Body of pancreas (tissue), 4 donors: Measurements from ENCODE around the gene OSTM1. TPM values are rescaled to one million over a fixed set of nuclear protein-coding genes. Genes with fewer than 3 reads are reported as not detected.
"Not testable (repeated sequence)": the region's sequence is repeated elsewhere in the genome, so short reads cannot be mapped to it uniquely, and the experiment has no call there.

Source experiments
- ATAC-seq: fragments of 150-250 bp; one replicate; pipeline ENCODE4 v1.9.1; 2016
- DNase-seq, 4 donors: peaks; one replicate each; pipeline ENCODE4 v3.0.0-alpha.2; 2019
- H3K27ac ChIP-seq, 4 donors: fragments of 200-600 bp; sonication (generic); 1 replicate in 3 of 4; 2 replicates in 1 of 4; pipeline versions ENCODE4 v1.5.1 to v1.6.1; 2016 to 2019; ENCODE audit warnings: mild to moderate bottlenecking in 1 of 4, mixed read lengths in 1 of 4, moderate library complexity in 1 of 4
- H3K27me3 ChIP-seq, 2 donors: fragments of 200-600 bp; sonication (generic); one replicate each; pipeline ENCODE4 v1.6.0; 2016; ENCODE audit warnings: mild to moderate bottlenecking in 1 of 2
- H3K36me3 ChIP-seq, 2 donors: fragments of 200-600 bp; sonication (generic); replicated peaks in 1 of 2; 2 replicates each; pipeline ENCODE4 v1.5.1; 2016; ENCODE audit warnings: low read depth in 2 of 2; ENCODE audit not compliant: insufficient read depth in 1 of 2
- H3K4me1 ChIP-seq: fragments of 200-600 bp; sonication (generic); one replicate; pipeline ENCODE4 v1.6.0; 2016
- H3K4me3 ChIP-seq, 2 donors: fragments of 200-600 bp; sonication (generic); 1 replicate in 1 of 2; 2 replicates in 1 of 2; pipeline ENCODE4 v1.5.1; 2016 to 2019
- H3K9me3 ChIP-seq, 3 donors: fragments of 200-600 bp; sonication (generic); 1 replicate in 2 of 3; 2 replicates in 1 of 3; pipeline ENCODE4 v1.5.1; 2016
- CTCF ChIP-seq, 7 experiments: fragments of 450-650 bp in 4 of 7; fragments of 200-600 bp in 3 of 7; sonication (generic) in 3 of 7; IDR thresholded peaks; one replicate each; pipeline ENCODE4 v1.5.1; 2016 to 2019; ENCODE audit warnings: antibody characterized with exemption in 7 of 7
- POLR2A ChIP-seq, 3 donors: fragments of 450-650 bp; IDR thresholded peaks; one replicate each; pipeline ENCODE4 v1.6.1; 2016; ENCODE audit warnings: antibody characterized with exemption in 3 of 3, mild to moderate bottlenecking in 2 of 3
- WGBS, 2 donors: methylation state at CpG; one replicate each; pipeline ENCODE4 v1.1.5; 2017; 5-methylcytosine and 5-hydroxymethylcytosine counted together
- intact Hi-C: fragments of 100-400 bp; cut with DNase I; formaldehyde crosslinking; loops from one replicate; pipeline ENCODE4 v1.15.1; 2023
- total RNA-seq, 2 donors: library from RNA; depleted of rRNA; stranded (reverse); fragments of >200 nt; gene quantifications; one replicate each; pipeline ENCODE4 v1.1.0, GENCODE V29; 2016

The OSTM1 gene
- total RNA-seq, 2 donors from 2014 or later, result 26.0 to 35.0 TPM

GRCh38 chr6:108002365-108003221, 71.9 kb downstream of the OSTM1 start:
- H3K27ac ChIP-seq, result peak overlapping the region; percentile 87 to 91 (median 88)
- H3K9me3 ChIP-seq, result no peaks in the 10 kb centered on the region
- peaks cover 31% of the 10 kb centered on the region for H3K4me1 ChIP-seq
- no peaks in the 10 kb centered on the region for H3K27me3 ChIP-seq
- H3K36me3 ChIP-seq, result no peaks in the 10 kb centered on the region
- ATAC-seq (peak; percentile 87), DNase-seq (peak; percentile 47 to 75 (median 64))
- 10 to 16% methylated on average over 8 to 9 of the region's 9 CpGs for WGBS, 2 donors
- H3K4me3 ChIP-seq, result no peak overlapping the region
- TF ChIP-seq CTCF (IDR thresholded peaks at IDR 0.05) (no peak), POLR2A (IDR thresholded peaks at IDR 0.05) (peak in 1 of 3 donors; percentile 7)
- intact Hi-C loops, result no loop called here

- WGBS, 2 donors, result 77 to 81% methylated on average over 7 of the region's 7 CpGs
- ATAC-seq (peak; percentile 6), DNase-seq (no peak)
- peak overlapping the region; percentile 87 to 91 (median 88) for H3K27ac ChIP-seq
- H3K27me3 ChIP-seq, result no peaks in the 10 kb centered on the region
- intact Hi-C loops, result no loop called here
- H3K9me3 ChIP-seq, result no peaks in the 10 kb centered on the region
- H3K4me3 ChIP-seq, result no peak overlapping the region
- H3K36me3 ChIP-seq, result no peaks in the 10 kb centered on the region
- TF ChIP-seq POLR2A (IDR thresholded peaks at IDR 0.05) (no peak), CTCF (IDR thresholded peaks at IDR 0.05) (no peak)
- H3K4me1 ChIP-seq, result peaks cover 33% of the 10 kb centered on the region
These were observed 72.8 kb downstream of the OSTM1 start for GRCh38 chr6:108001696-108002231.

GRCh38 chr6:108000259-108000658, 74.3 kb downstream of the OSTM1 start:
- H3K27ac ChIP-seq, DNase-seq, ATAC-seq, H3K9me3 ChIP-seq, H3K4me3 ChIP-seq, H3K36me3 ChIP-seq, H3K27me3 ChIP-seq, intact Hi-C loops: not testable (repeated sequence)
- 95 to 97% methylated on average over 5 of the region's 5 CpGs for WGBS, 2 donors
- peaks cover 33% of the 10 kb centered on the region for H3K4me1 ChIP-seq

- Histone ChIP-seq H3K4me1 (peaks cover 33% of the 10 kb centered on the region), H3K27me3 (no peaks in the 10 kb centered on the region), H3K4me3 (no peak overlapping the region), H3K36me3 (no peaks in the 10 kb centered on the region), H3K27ac (no peak overlapping the region), H3K9me3 (no peaks in the 10 kb centered on the region)
- TF ChIP-seq CTCF (IDR thresholded peaks at IDR 0.05), result no peak
- TF ChIP-seq POLR2A (IDR thresholded peaks at IDR 0.05), result no peak
- intact Hi-C loops, result no loop called here
- ATAC-seq, result no peak
- DNase-seq, result no peak
These were observed 75.2 kb downstream of the OSTM1 start for GRCh38 chr6:107999341-107999740.

- peaks cover 15% of the 10 kb centered on the region for H3K4me1 ChIP-seq
- 82 to 88% methylated on average over 8 to 9 of the region's 9 CpGs for WGBS, 2 donors
- intact Hi-C loops, result no loop called here
- no peak for DNase-seq
- H3K36me3 ChIP-seq, result no peaks in the 10 kb centered on the region
- H3K4me3 ChIP-seq, result no peak overlapping the region
- H3K9me3 ChIP-seq, result no peaks in the 10 kb centered on the region
- no peaks in the 10 kb centered on the region for H3K27me3 ChIP-seq
- H3K27ac ChIP-seq, result no peak overlapping the region
- no peak for ATAC-seq
- TF ChIP-seq POLR2A (IDR thresholded peaks at IDR 0.05) (no peak), CTCF (IDR thresholded peaks at IDR 0.05) (no peak)
These were observed 82.6 kb downstream of the OSTM1 start for GRCh38 chr6:107991772-107992550.
